H1 (cell line): ENCODE data around the gene AMOTL2. TPM values are rescaled to one million over a fixed set of nuclear protein-coding genes. Genes with fewer than 3 reads are reported as not detected.

ENCODE experiments used
- CTCF ChIA-PET: fragments of 300-600 bp; sonication (Branson Sonifier 250); formaldehyde crosslinking; loops from one replicate; lab custom pipeline; 2021; ENCODE audit not compliant: partially characterized antibody; lab: Charles Lee
- POLR2A ChIA-PET: fragments of 300-600 bp; sonication (Branson Sonifier 250); formaldehyde crosslinking; loops from one replicate; lab custom pipeline; 2021; ENCODE audit warnings: inconsistent platforms; ENCODE audit not compliant: partially characterized antibody; lab: Charles Lee
- DNase-seq, 2 experiments: peaks; one replicate each; pipeline versions ENCODE4 v3.0.0 to v3.0.0-alpha.2; 2010 to 2022; ENCODE audit warnings: low spot score in 2 of 2, low read depth in 1 of 2, mixed read lengths in 1 of 2
- FAIRE-seq: peaks from 2 replicates; lab custom pipeline; 2011; peaks lifted over from hg19 to GRCh38; lab: Jason Lieb, UNC
- H2AFZ ChIP-seq: 2 replicates; pipeline ENCODE4 v1.8.1; 2012; ENCODE audit warnings: low read length, inconsistent platforms
- H2AK5ac ChIP-seq: 2 replicates; pipeline ENCODE4 v1.6.1; 2013; ENCODE audit warnings: low read depth, low read length
- H2BK120ac ChIP-seq: replicated peaks from 2 replicates; pipeline ENCODE3; 2013; ENCODE audit warnings: low read depth, low read length, inconsistent platforms
- H2BK12ac ChIP-seq: 2 replicates; pipeline ENCODE4 v1.6.1; 2013; ENCODE audit warnings: low read depth, low read length
- H2BK15ac ChIP-seq: 2 replicates; pipeline ENCODE4 v1.6.1; 2013; ENCODE audit warnings: low read length
- H2BK20ac ChIP-seq: 2 replicates; pipeline ENCODE4 v1.6.1; 2013; ENCODE audit warnings: low read length
- H2BK5ac ChIP-seq: 2 replicates; pipeline ENCODE4 v1.6.1; 2013; ENCODE audit warnings: low read depth, low read length
- H3K14ac ChIP-seq: 2 replicates; pipeline ENCODE4 v1.6.1; 2013; ENCODE audit warnings: inconsistent platforms; ENCODE audit not compliant: insufficient read length
- H3K18ac ChIP-seq: 2 replicates; pipeline ENCODE4 v1.6.1; 2013; ENCODE audit warnings: low read length; ENCODE audit errors: extremely low read depth
- H3K23ac ChIP-seq: 2 replicates; pipeline ENCODE4 v1.6.1; 2013; ENCODE audit warnings: inconsistent platforms; ENCODE audit not compliant: insufficient read length
- H3K23me2 ChIP-seq: 2 replicates; pipeline ENCODE4 v1.6.1; 2013; ENCODE audit warnings: low read depth, low read length
- H3K27ac ChIP-seq: 2 replicates; pipeline ENCODE4 v1.6.1; 2011; ENCODE audit warnings: low read depth, low read length, inconsistent platforms
- H3K27me3 ChIP-seq, 4 experiments: replicated peaks in 1 of 4; 1 replicate in 1 of 4; 2 replicates in 3 of 4; pipeline versions ENCODE4 v1.6.1 to v1.8.1; 2011 to 2013; ENCODE audit warnings: low read length in 3 of 4, mild to moderate bottlenecking in 3 of 4, inconsistent platforms in 2 of 4, mixed read lengths in 2 of 4, moderate library complexity in 1 of 4; ENCODE audit not compliant: control insufficient read depth in 3 of 4, insufficient read depth in 3 of 4; ENCODE audit errors: extremely low read depth in 1 of 4
- H3K36me3 ChIP-seq, 4 experiments: 2 replicates each; pipeline versions ENCODE4 v1.6.1 to v1.8.1; 2011 to 2013; ENCODE audit warnings: mild to moderate bottlenecking in 4 of 4, low read length in 3 of 4, moderate library complexity in 2 of 4, control low read depth in 1 of 4, inconsistent platforms in 1 of 4; ENCODE audit not compliant: insufficient read depth in 4 of 4, control insufficient read depth in 2 of 4
- H3K4ac ChIP-seq: replicated peaks from 2 replicates; pipeline ENCODE3; 2013; ENCODE audit warnings: low read length, low read depth, mixed read lengths, inconsistent platforms; ENCODE audit not compliant: insufficient read length
- H3K4me1 ChIP-seq, 4 experiments: replicated peaks in 1 of 4; 1 replicate in 1 of 4; 2 replicates in 3 of 4; pipeline versions ENCODE4 v1.6.1 to v1.8.1; 2011 to 2013; ENCODE audit warnings: low read length in 3 of 4, inconsistent platforms in 2 of 4, mixed read lengths in 1 of 4; ENCODE audit not compliant: insufficient read depth in 4 of 4, control insufficient read depth in 3 of 4
- H3K4me2 ChIP-seq, 2 experiments: 2 replicates each; pipeline versions ENCODE4 v1.6.1 to v1.8.1; 2011 to 2013; ENCODE audit warnings: low read depth in 2 of 2, low read length in 2 of 2, control low read depth in 1 of 2, inconsistent platforms in 1 of 2, mild to moderate bottlenecking in 1 of 2; ENCODE audit not compliant: insufficient read depth in 1 of 2
- H3K4me3 ChIP-seq, 4 experiments: fragments of 200-600, 300-600 bp in 1 of 4; sonication (generic), shearing (Covaris generic), sonication (Bioruptor Twin) in 1 of 4; 2 replicates each; pipeline versions ENCODE4 v1.5.1 to v1.8.1; 2011 to 2016; ENCODE audit warnings: low read length in 4 of 4, low read depth in 3 of 4, control low read depth in 2 of 4, inconsistent platforms in 2 of 4, mild to moderate bottlenecking in 2 of 4, mixed read lengths in 1 of 4, moderate library complexity in 1 of 4; ENCODE audit not compliant: insufficient read depth in 2 of 4; ENCODE audit errors: extremely low read depth in 1 of 4
- H3K56ac ChIP-seq: replicated peaks from 2 replicates; pipeline ENCODE3; 2013; ENCODE audit warnings: low read depth, mild to moderate bottlenecking, mixed read lengths, low read length, inconsistent platforms; ENCODE audit not compliant: insufficient read length
- H3K79me1 ChIP-seq: 2 replicates; pipeline ENCODE4 v1.6.1; 2013; ENCODE audit warnings: low read depth, low read length, control low read depth
- H3K79me2 ChIP-seq, 2 experiments: 2 replicates each; pipeline versions ENCODE4 v1.6.1 to v1.8.1; 2012 to 2013; ENCODE audit warnings: low read length in 2 of 2, mild to moderate bottlenecking in 2 of 2, inconsistent platforms in 1 of 2; ENCODE audit not compliant: insufficient read depth in 2 of 2, control insufficient read depth in 1 of 2
- H3K9ac ChIP-seq, 4 experiments: replicated peaks in 1 of 4; 1 replicate in 1 of 4; 2 replicates in 3 of 4; pipeline versions ENCODE4 v1.6.1 to v1.8.1; 2011 to 2013; ENCODE audit warnings: low read depth in 3 of 4, low read length in 3 of 4, control low read depth in 2 of 4, mild to moderate bottlenecking in 2 of 4, moderate library complexity in 2 of 4, inconsistent platforms in 1 of 4; ENCODE audit errors: extremely low read depth in 1 of 4
- H3K9me3 ChIP-seq, 2 experiments: 2 replicates each; pipeline versions ENCODE4 v1.6.1 to v1.8.1; 2012 to 2013; ENCODE audit warnings: mild to moderate bottlenecking in 2 of 2, moderate library complexity in 2 of 2, control low read depth in 1 of 2, inconsistent platforms in 1 of 2, low read depth in 1 of 2, low read length in 1 of 2, mixed read lengths in 1 of 2; ENCODE audit not compliant: insufficient read depth in 2 of 2
- H4K20me1 ChIP-seq, 2 experiments: replicated peaks in 1 of 2; 2 replicates each; pipeline versions ENCODE3 to v1.8.1; 2011 to 2013; ENCODE audit warnings: inconsistent platforms in 2 of 2, low read length in 2 of 2, mild to moderate bottlenecking in 1 of 2; ENCODE audit not compliant: insufficient read depth in 2 of 2, control insufficient read depth in 1 of 2
- H4K5ac ChIP-seq: 2 replicates; pipeline ENCODE4 v1.6.1; 2013; ENCODE audit warnings: low read length, low read depth, mixed read lengths, inconsistent platforms; ENCODE audit not compliant: insufficient read length
- H4K8ac ChIP-seq: 2 replicates; pipeline ENCODE4 v1.8.0; 2013; ENCODE audit warnings: mild to moderate bottlenecking, moderate library complexity, low read length, inconsistent platforms; ENCODE audit not compliant: insufficient read depth; ENCODE audit errors: extremely low read depth
- H4K91ac ChIP-seq: replicated peaks from 2 replicates; pipeline ENCODE3; 2013; ENCODE audit warnings: low read length, mixed read lengths, inconsistent platforms; ENCODE audit not compliant: insufficient read length
- CBX5 ChIP-seq: fragments of 300-800, 300-1000 bp; sonication (generic); IDR thresholded peaks from 2 replicates; pipeline ENCODE4 v1.7.1; 2016; ENCODE audit warnings: antibody characterized with exemption, low read length, low read depth
- CREB1 ChIP-seq: IDR thresholded peaks from 2 replicates; pipeline ENCODE4 v1.6.1; 2012; ENCODE audit warnings: inconsistent platforms
- EP300 ChIP-seq, 2 experiments: IDR thresholded peaks; 1 replicate in 1 of 2; 2 replicates in 1 of 2; pipeline ENCODE4 v1.6.1; 2011 to 2012; ENCODE audit warnings: low read depth in 2 of 2, low read length in 2 of 2, mild to moderate bottlenecking in 2 of 2, borderline replicate concordance in 1 of 2, inconsistent platforms in 1 of 2, moderate library complexity in 1 of 2
- KDM4A ChIP-seq: IDR thresholded peaks from one replicate; pipeline ENCODE4 v1.7.1; 2012; ENCODE audit warnings: low read depth, mild to moderate bottlenecking, moderate library complexity, low read length, inconsistent platforms; ENCODE audit not compliant: severe bottlenecking
- PHF8 ChIP-seq: fragments of 200-600 bp; sonication (generic); conservative IDR thresholded peaks from 2 replicates; pipeline ENCODE4 v1.7.1; 2012; ENCODE audit warnings: low read depth, mild to moderate bottlenecking, inconsistent platforms, low read length, moderate library complexity
- WGBS, 2 experiments: shearing (Covaris generic) in 1 of 2; methylation state at CpG; one replicate each; pipeline versions ENCODE4 v1.1.6 to v1.1.7; 2013 to 2015; ENCODE audit warnings: low lambda C conversion rate in 2 of 2, mixed read lengths in 2 of 2, inconsistent platforms in 1 of 2, low coverage in 1 of 2, missing lambda C conversion rate in 1 of 2; ENCODE audit not compliant: insufficient replicate concordance in 2 of 2, insufficient coverage in 1 of 2, insufficient read length in 1 of 2; ENCODE audit errors: extremely low coverage in 1 of 2, missing lambda C conversion rate in 1 of 2; 5-methylcytosine and 5-hydroxymethylcytosine counted together
- polyA plus RNA-seq, 7 experiments: library from polyadenylated mRNA; depleted of rRNA in 3 of 7; stranded (reverse) in 5 of 7; unstranded in 2 of 7; fragments of >200 nt in 5 of 7; fragments of 200-250 nt in 2 of 7; gene quantifications; 1 replicate in 5 of 7; 2 replicates in 1 of 7; 4 replicates in 1 of 7; pipeline versions ENCODE4 v1.2.1 to v1.2.3, GENCODE V29; 2011 to 2013; ENCODE audit warnings: missing spikeins in 2 of 7, mixed read lengths in 2 of 7
- total RNA-seq: library from RNA; stranded (reverse); fragmentation: NEBNext Ultra II Directional; extraction: Animal tissue kit (Norgen Biotek cat#: 25700); gene quantifications from 2 replicates; pipeline ENCODE4 v1.2.1, GENCODE V29; 2021

The AMOTL2 gene
- total and polyA plus RNA-seq, 2 of the 8 experiments (the other 6 are each of a cell fraction or from before 2014, with no cell fraction given), result 19.0 to 63.7 TPM

DNA sequence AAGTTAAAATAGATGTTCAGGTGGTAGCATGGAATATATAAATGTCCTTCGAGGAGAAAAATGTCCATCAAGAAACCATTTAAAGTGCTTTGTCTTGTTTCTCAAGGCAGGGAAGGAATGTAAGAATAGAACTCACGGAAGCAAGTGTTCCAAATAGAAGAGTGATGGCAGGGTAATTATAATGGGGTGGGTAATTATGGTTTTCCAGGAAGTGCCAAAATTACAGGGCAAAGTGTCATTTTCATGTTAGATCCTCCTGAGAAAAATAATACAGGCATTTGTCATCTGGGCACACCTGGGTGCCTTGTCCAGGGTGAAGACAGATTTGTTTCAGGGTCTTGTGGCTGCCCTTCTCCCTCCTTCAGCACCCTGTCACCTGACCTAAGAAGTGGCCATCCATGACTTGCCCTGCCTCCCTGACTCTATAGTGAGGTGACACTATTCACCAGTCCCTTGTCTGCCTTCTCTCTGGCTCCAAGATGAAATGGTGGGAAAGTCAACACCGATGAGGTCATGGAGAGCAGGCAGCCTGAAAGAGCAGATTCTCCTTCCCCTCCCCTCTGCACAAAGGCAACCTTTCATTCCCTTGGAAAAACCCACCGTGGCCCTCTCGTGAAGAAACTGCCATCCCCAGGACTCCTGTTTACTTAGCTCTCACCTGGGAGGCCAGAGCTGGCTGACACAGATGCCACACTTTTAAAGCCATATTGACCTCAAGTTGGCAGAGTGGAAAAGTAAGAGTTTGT lies 45.1 kb upstream of the AMOTL2 start:
- Histone ChIP-seq H3K4me2 (no peak overlapping the region; a peak in 1 of 4 replicates), H2BK12ac (0 out of 2 replicates have a peak overlapping the region, but pooled peaks have one; percentile 6), H4K91ac (peak overlapping the region; percentile 60), H2AFZ (peak overlapping the region; percentile 95), H3K14ac (no peak overlapping the region), H2BK120ac (no peak overlapping the region), H3K23me2 (no peaks in the 10 kb centered on the region), H3K36me3 (no peaks in the 10 kb centered on the region), H3K9me3 (no peaks in the 10 kb centered on the region), H3K4me3 (no peak overlapping the region), H3K79me2 (no peaks in the 10 kb centered on the region), H3K23ac (no peak overlapping the region), H2AK5ac (no peak overlapping the region), H4K8ac (peak overlapping the region; percentile 43; the same call in 1 of the 2 replicates), H2BK15ac (no peak overlapping the region), H3K79me1 (no peaks in the 10 kb centered on the region), H3K27me3 (no peaks in the 10 kb centered on the region), H4K20me1 (no peaks in the 10 kb centered on the region), H3K18ac (no peak overlapping the region; the same call in 1 of the 2 replicates), H2BK5ac (no peak overlapping the region), H3K56ac (no peak overlapping the region), H3K9ac (no peak overlapping the region; a peak in 1 of 7 replicates), H2BK20ac (no peak overlapping the region), H3K27ac (no peak overlapping the region), H3K4ac (no peak overlapping the region), H4K5ac (no peak overlapping the region), H3K4me1 (peaks cover 0 to 7% (median 5%) of the 10 kb centered on the region in 4 experiments; a peak in 4 of 7 replicates)
- POLR2A ChIA-PET, result interaction anchor here (0.7 to 1.1 kb wide), 2 partner anchors 11 to 12 kb away, joined by 3 to 5 read pairs; no protein-coding TSS in a partner anchor
- FAIRE-seq, result no peak
- WGBS, 2 experiments, result 76% methylated on average over 5 of the region's 5 CpGs; no CpG with 5 or more reads in 1 of the 2 experiments
- DNase-seq, result no peak
- CTCF ChIA-PET, result interaction anchor here (0.9 to 2.5 kb wide), 6 partner anchors 13 to 111 kb away, joined by 3 to 9 read pairs (median 4); no protein-coding TSS in a partner anchor
- TF ChIP-seq PHF8, result no peak
- TF ChIP-seq EP300 (IDR thresholded peaks at IDR 0.05; ENCODE audit: borderline replicate concordance in 1 of 2, low read depth in 2 of 2, low read length in 2 of 2), result no peak
- TF ChIP-seq CBX5, result no peak
- no peak for TF ChIP-seq CREB1
- no peak for TF ChIP-seq KDM4A
